ENCODE data around the gene ZNF768. TPM values are rescaled to one million over a fixed set of nuclear protein-coding genes. Genes with fewer than 3 reads are reported as not detected.

Gene ZNF768
- total and polyA plus RNA-seq, 2 experiments from 2014 or later, result 25.2 to 37.6 TPM

GRCh38 chr16:30567991-30568638 is 41.7 kb upstream of the ZNF768 start:
- Histone ChIP-seq H3K36me3 (replicated peaks; ENCODE audit: insufficient read depth, low read depth) (no peaks in the 10 kb centered on the region), H3K27ac (peak overlapping the region; percentile 52), H3K9me2 (replicated peaks; ENCODE audit: insufficient read depth) (no peaks in the 10 kb centered on the region), H3K4me2 (no peak overlapping the region), H3K9me3 (ENCODE audit: low read depth) (no peaks in the 10 kb centered on the region), H2AFZ (no peak overlapping the region), H4K20me1 (ENCODE audit: insufficient read depth, poor library complexity, severe bottlenecking) (no peaks in the 10 kb centered on the region), H3K79me2 (peaks cover 11% of the 10 kb centered on the region), H3K4me1 (ENCODE audit: insufficient read depth) (peaks cover 11% of the 10 kb centered on the region), H3K4me3 (no peak overlapping the region), H3K27me3 (no peaks in the 10 kb centered on the region)
- DNase-seq (ENCODE audit: low spot score), result peak; percentile 62
- TF ChIP-seq EZH2 (IDR thresholded peaks at IDR 0.05; ENCODE audit: borderline replicate concordance) (no peak), EZH2phosphoT487 (IDR thresholded peaks at IDR 0.05; ENCODE audit: low read depth, severe bottlenecking, unreplicated experiment) (no peak), CTCF (IDR thresholded peaks at IDR 0.05; ENCODE audit: poor library complexity) (no peak)
- WGBS (ENCODE audit: low lambda C conversion rate, missing lambda C conversion rate), result 58% methylated on average over 6 of the region's 6 CpGs

DNA sequence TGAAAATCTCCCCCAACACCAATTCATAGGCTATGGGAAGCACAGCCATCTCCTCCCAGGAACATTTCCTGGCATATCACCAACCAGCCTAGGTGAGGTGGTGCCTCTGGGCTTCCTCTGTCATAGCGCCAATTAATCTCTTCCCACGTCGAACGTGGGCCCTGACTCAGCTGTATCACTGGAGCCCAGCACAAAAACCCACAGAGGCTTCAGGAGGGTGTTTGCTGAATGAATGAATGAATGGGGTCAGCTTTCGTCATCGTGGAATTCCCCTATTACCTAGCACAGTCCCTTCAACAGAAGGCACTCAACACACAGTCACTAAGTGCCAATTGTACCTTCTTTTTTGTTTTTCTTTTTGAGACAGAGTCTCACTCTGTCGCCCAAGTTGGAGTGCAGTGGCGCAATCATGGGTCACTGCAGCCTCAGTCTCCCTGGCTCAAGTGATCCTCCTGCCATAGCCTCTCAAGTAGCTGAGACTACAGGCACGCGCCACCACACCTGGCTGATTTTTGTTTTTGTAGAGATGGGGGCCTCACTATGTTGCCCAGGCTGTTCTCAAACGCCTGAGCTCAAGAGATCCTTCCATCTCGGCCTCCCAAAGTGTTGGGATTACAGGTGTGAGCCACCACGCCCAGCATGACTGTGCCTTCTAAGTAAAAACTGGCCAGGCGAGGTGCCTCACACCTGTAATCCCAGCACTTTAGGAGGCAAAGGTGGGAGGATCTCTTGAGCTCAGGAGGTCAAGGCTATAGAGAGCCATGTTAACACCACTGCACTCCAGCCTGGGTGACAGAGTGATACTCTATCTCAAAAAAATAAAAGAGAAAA is 41.0 kb upstream of the ZNF768 start:
- Histone ChIP-seq H3K4me2 (no peak overlapping the region), H3K4me3 (no peak overlapping the region), H2AFZ (no peak overlapping the region), H3K79me2 (peaks cover 11% of the 10 kb centered on the region), H3K27ac (peak overlapping the region; percentile 7), H3K4me1 (ENCODE audit: insufficient read depth) (peaks cover 11% of the 10 kb centered on the region), H3K36me3 (replicated peaks; ENCODE audit: insufficient read depth, low read depth) (no peaks in the 10 kb centered on the region), H3K27me3 (no peaks in the 10 kb centered on the region), H3K9me2 (replicated peaks; ENCODE audit: insufficient read depth) (no peaks in the 10 kb centered on the region), H3K9me3 (ENCODE audit: low read depth) (no peaks in the 10 kb centered on the region), H4K20me1 (ENCODE audit: insufficient read depth, poor library complexity, severe bottlenecking) (no peaks in the 10 kb centered on the region)
- TF ChIP-seq CTCF (IDR thresholded peaks at IDR 0.05; ENCODE audit: poor library complexity) (no peak), EZH2phosphoT487 (IDR thresholded peaks at IDR 0.05; ENCODE audit: low read depth, severe bottlenecking, unreplicated experiment) (no peak), EZH2 (IDR thresholded peaks at IDR 0.05; ENCODE audit: borderline replicate concordance) (no peak)
- WGBS (ENCODE audit: low lambda C conversion rate, missing lambda C conversion rate), result 94% methylated on average over 14 of the region's 14 CpGs
- DNase-seq (ENCODE audit: low spot score), result no peak

DNA sequence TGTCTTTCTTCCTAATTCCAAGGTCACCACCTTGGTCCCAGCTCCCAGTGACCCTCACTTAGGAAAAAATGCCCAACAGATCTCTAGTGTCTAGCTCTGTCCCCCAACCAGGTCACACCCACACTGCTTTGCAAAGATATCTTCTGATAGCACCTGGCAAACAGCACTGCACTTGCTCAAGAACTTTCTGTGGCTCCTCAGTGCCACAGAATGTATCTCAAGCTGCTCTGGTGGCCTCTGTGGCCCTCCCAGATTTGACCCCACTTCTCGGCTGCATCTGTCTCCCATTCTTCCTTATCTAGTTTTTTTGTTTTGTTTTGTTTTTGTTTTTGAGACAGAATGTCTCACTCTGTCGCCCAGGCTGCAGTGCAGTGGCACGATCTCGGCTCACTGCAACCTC is 40.2 kb upstream of the ZNF768 start:
- Histone ChIP-seq H3K4me1 (ENCODE audit: insufficient read depth) (peaks cover 11% of the 10 kb centered on the region), H3K9me2 (replicated peaks; ENCODE audit: insufficient read depth) (no peaks in the 10 kb centered on the region), H3K4me2 (no peak overlapping the region), H3K36me3 (replicated peaks; ENCODE audit: insufficient read depth, low read depth) (no peaks in the 10 kb centered on the region), H4K20me1 (ENCODE audit: insufficient read depth, poor library complexity, severe bottlenecking) (no peaks in the 10 kb centered on the region), H3K79me2 (peaks cover 11% of the 10 kb centered on the region), H2AFZ (no peak overlapping the region), H3K27ac (no peak overlapping the region), H3K9me3 (ENCODE audit: low read depth) (no peaks in the 10 kb centered on the region), H3K27me3 (no peaks in the 10 kb centered on the region), H3K4me3 (no peak overlapping the region)
- DNase-seq (ENCODE audit: low spot score), result no peak
- 93% methylated on average over 4 of the region's 4 CpGs for WGBS (ENCODE audit: low lambda C conversion rate, missing lambda C conversion rate)
- TF ChIP-seq EZH2 (IDR thresholded peaks at IDR 0.05; ENCODE audit: borderline replicate concordance) (no peak), CTCF (IDR thresholded peaks at IDR 0.05; ENCODE audit: poor library complexity) (no peak), EZH2phosphoT487 (IDR thresholded peaks at IDR 0.05; ENCODE audit: low read depth, severe bottlenecking, unreplicated experiment) (no peak)

All from hepatocyte (in vitro differentiated cells).